ENCODE results near the gene FUBP3.
"Not testable (repeated sequence)": the region's sequence is repeated elsewhere in the genome, so short reads cannot be mapped to it uniquely, and the experiment has no call there.

FUBP3 gene

GRCh38 chr9:130557077-130557468 is 22.3 kb upstream of the FUBP3 start:
- no peak for DNase-seq

- DNase-seq, result no peak
These were observed 18.3 kb upstream of the FUBP3 start for GRCh38 chr9:130561056-130561455.

DNA sequence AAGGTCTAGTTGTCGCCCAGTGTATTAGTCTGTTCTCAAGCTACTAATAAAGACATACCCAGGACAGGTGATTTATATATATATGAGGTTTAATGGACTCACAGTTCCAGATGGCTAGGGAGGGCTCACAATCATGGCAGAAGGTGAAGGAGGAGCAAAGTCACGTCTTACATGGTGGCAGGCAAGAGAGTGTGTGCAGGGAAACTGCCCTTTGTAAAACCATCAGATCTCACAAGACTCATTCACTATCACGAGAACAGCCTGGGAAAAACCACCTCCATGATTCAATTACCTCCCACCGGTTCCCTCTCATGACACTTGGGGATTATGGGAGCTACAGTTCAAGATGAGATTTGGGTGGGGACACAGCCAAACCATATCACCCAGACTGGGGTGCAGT is 16.9 kb upstream of the FUBP3 start:
- not testable (repeated sequence) for DNase-seq

DNA sequence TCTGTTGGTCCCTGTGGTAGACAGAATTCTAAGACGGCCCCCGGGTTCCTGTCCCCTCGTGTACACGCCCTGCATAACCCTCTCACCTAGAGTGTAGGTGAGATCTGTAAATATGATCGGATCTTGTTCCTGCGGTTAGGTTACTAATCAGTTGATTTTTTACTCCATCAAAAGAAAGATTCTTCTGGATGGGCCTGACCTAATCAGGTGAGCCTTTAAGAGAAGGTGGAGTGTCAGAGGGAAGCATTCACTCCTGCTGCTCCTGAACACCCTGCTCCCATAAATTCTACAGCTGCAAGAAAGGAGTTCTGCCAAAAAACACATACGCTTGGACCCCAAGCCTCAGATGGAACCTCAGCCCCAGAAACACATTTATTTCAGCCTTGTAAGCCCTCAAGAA is 15.6 kb upstream of the FUBP3 start:
- no peak for DNase-seq

DNA sequence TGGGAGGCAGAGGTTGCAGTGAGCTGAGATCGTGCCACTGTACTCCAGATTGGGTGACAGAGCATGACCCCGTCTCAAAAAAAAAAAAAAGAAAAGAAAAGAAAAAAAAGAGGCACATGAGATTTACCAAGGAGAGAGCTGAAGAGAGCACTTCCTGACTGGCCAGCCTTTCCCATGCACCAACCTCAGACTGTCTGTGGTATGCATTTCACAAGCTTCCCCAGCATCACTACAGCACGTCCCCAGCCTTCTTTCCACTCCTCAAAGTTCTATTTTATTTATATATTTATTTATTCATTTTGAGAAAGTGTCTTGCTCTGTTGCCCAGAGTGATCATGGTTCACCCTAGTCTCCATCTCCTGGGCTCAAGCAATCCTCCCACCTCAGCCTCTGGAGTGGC is 13.6 kb upstream of the FUBP3 start:
- no peak for DNase-seq

DNA sequence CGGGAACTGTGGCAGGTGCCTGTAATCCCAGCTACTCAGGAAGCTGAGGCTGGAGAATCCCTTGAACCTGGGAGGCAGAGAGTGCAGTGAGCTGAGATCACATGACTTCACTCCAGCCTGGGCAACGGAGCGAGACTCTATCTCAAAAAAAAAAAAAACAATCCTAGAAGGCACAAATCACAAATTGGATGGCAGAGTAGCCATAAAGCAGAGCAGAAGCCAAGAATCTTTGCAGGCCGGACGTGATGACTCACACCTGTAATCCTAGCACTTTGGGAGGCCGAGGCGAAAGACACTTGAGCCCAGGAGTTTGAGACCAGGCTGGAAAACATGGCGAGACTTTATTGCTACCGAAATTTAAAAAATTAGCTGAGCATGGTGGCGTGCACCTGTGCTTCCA is 9.2 kb upstream of the FUBP3 start:
- DNase-seq, result no peak

- no peak for DNase-seq
These were observed 3.9 kb upstream of the FUBP3 start for GRCh38 chr9:130575514-130575913.

DNA sequence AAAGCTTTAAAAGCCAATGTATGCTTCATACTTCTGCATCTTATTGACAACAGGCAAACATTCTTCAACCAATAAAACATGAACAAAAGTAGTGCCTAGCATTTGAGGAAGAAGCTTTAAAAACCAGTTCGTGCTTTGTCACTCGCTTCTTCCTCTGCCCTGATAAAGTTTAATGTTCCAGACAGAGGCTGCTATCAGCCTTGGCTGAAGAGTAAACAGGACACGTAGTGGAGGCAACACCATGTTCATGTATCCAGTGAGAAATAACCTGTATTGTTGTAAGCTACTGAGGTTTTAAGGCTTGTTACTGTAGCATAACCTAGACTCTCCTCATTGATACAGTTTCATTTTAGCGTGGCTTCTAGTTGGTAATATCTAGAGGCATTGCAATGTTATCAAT is 3.2 kb upstream of the FUBP3 start:
- no peak for DNase-seq

- DNase-seq, result no peak
These were observed 524 bp downstream of the FUBP3 start for GRCh38 chr9:130579738-130580463.

- DNase-seq, result no peak
These were observed 2.4 kb downstream of the FUBP3 start for GRCh38 chr9:130581766-130582165.

DNA sequence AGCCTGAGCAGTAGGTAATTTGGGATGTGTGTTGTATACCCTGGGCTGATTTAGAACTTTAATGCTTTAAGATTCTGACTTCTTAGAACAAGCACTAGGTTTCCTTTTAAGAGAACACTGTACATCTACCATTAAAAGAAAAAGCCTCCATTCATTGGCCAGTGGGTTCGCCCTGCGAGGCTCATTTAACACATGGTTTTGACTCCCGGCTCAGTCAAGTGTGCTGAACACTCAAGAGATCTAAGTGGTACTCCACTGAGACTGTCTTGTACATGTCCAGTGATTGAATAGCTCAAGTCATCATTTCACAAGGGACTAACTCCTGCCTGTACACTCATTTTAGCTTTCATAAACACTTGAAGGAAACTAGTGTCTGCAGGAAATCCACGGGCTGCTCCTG is 3.9 kb downstream of the FUBP3 start:
- no peak for DNase-seq

- DNase-seq, result no peak
These were observed 8.5 kb downstream of the FUBP3 start for GRCh38 chr9:130587921-130588320.

DNA sequence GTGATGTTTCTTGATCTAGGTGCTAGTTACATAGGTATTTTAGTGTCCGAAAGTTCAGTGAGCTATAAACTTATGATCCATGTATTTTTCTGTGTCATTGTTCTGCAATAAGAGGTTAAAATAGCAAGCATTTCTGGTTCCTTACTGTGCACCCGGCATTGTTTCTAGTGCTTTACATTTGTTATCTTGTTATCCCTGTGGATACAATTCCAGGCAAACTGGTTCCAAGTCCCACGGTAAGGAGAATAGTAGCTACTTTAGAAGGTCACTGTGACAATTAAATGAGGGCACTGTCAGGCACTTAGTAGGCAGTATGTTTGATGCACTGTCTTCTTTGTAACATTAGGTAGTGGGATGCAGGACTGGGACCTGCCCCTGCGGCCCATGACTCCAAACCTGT is 9.0 kb downstream of the FUBP3 start:
- no peak for DNase-seq

GRCh38 chr9:130589754-130590153 is 10.4 kb downstream of the FUBP3 start:
- DNase-seq, result no peak

DNA sequence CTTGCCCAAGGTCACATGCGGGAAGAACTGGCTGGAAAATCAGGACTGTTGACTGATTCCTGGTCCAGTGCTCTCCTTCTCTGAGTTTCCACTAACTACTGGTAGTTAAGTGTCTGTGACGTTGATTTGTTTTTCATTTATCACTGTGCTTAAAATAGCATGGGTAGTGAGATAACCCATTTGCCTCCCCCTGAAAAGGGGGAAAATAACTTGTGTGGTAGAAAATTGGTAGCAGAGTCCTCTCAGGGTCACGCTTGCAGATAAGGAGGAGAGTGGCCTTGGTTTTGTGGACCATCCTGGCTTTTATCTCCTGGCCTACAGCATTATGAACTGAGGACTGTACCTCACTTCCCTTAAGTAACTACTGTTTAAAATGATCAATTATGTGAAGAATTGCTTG is 10.9 kb downstream of the FUBP3 start:
- DNase-seq, result no peak

DNA sequence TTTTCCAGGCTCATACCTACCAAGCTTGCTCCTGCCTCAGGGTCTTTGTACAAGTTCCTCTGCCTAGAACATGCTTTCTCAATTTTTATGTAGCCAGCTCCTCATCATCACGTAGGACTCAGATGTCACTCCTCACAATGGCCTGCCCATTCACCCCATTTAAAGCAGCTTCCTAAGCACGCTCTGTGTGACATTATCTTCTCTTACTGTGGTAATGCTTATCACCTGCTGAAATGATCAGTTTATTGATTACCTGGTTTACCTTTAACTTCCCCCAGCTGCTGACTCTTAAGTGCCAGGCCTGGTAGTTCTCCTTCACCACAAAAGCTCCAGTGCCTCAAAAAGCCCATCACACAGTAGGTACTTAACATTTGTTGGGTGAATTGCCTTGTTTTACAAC is 13.6 kb downstream of the FUBP3 start:
- DNase-seq, result no peak

DNA sequence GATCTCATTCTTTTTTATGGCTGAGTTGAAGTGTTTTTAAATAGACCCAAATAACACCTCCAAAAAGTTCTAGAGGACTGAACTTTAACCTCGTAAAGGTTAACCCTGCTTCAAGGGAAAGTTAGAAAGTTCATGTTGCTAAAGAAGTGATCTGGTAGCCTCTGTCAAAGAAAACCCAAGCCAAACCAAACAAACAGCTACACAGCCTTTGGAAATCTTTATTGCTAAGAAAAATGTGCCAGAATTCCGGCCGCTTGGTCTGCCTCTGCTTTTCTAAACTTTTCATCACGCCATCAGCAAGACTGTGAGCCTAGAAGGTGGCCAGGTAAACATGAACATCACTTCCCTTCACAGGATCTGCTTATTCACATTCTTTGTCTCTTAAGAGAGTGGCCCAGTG is 17.9 kb downstream of the FUBP3 start:
- no peak for DNase-seq

- DNase-seq, result no peak
These were observed 18.8 kb downstream of the FUBP3 start for GRCh38 chr9:130598188-130598587.

DNA sequence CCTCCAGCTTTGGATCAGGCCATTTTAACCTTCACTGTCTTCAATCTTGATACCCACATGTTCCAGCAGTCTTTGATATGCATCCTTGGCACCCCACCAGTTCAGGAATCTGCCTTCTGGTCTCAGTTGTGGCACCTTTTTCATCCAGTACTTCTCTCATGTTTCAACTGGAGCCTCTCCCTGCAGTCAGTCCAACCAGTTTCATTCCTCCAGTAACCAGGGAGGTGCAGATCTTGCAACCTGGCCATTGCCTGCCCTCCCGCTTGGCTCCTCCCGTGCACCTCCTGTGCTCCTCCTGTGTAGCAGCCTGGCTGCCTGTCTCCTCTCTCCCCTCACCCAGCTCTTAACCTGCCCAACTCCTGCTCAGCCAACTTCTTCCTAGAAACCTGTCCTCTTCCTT is 20.2 kb downstream of the FUBP3 start:
- no peak for DNase-seq

DNA sequence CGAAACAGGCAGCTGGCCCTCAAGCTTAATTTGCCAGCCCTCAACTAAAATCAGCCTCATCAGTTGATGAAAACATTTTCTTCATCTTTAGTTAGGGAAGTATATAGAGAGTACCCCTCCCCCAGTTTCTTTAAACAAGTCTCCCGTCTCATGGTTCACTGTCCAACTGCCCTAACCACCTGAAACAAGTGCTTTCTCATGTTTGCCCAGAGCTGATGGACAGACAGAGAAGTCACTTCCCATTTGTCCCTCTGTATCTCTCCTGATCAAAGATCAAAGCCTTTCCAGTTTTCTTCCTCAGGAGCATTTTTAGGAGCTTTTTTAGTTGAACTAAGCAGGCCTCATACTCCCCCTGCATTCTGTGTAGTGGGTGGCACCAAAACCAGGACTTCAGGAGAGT is 21.7 kb downstream of the FUBP3 start:
- no peak for DNase-seq

GRCh38 chr9:130604295-130604694 is 24.9 kb downstream of the FUBP3 start:
- DNase-seq, result no peak

- DNase-seq, result no peak
These were observed 27.7 kb downstream of the FUBP3 start for GRCh38 chr9:130606887-130607600.

DNA sequence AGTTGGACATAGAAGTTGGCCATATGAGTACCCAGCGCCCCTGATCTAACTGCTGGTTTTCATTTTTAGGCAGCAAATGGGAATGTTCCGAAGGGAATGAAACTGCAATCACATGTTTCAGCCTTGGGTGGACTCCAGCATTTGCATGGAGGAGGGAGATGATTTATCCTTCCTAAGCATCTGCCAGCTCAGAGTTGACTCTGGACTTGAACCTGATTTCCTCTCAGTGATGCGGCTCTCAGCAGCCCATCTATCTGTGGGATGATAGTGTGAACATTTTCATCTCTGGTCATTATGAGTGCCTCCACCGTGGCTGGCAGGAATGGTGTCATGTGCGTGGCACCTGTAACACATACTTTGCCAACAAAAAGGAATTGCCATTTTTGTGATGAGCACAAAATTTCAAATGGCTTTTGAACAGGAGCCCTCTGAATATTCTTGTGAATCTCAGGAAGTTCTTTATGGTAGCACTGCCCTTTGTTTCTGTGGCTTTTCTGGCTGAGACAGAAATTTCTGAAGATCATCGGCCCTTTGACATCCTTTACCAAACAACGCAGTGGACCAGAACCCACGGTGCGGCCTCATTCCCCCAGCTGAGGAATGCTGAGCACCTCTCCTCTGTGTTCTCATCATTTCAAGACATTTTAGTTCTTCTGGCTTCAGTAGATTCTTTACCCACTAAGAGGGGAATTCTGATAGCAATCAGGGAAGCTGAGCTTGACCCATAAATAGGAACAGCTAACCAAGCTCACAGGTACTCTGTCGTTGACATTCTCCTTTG is 28.5 kb downstream of the FUBP3 start:
- peak in 1 of 2 donors; percentile 5 for DNase-seq

GRCh38 chr9:130608554-130609134 is 29.3 kb downstream of the FUBP3 start:
- DNase-seq, result no peak

All from hippocampal formation (tissue), 2 donors.